ENCODE results near the gene MSL2. TPM values are rescaled to one million over a fixed set of nuclear protein-coding genes. Genes with fewer than 3 reads are reported as not detected.
"Not testable (repeated sequence)": the region's sequence is repeated elsewhere in the genome, so short reads cannot be mapped to it uniquely, and the experiment has no call there.

MSL2 gene
- polyA plus RNA-seq, 1 donor: 29.3 TPM

DNA sequence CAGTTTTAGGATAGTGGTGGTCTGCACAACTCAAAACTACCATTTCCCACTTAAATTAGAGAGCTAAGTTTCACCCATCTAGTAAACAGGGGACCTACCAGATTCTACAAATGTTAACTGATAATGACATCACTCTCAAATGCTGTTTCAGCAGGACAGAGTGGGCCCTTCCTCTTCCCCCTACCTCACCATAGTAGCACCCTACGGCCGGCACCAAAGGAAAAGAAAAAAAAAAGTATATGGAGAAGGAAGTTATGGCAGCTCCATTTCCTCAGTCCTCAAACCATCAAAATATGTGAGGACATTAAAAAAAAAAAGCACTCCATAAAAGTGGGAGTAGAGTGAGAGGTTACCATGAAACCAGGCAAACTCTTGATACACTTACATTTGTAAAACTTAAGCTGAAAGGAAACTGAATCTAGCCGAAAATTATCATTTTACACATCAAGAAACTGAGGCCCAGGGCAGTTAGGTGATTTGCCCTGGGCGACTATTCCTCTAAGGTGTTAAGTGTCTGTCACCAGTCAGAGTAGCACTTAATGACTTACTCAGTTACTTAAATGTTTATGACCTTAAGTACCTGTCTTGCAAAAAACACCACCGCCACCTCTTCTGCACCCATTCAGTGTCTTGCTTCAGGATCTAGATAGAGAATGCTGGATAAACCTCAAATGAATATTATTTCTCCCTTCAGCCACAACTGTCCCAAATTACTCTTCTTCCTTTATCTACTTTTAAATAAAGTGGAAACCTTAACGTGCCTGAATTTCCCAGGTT lies 2.7 kb downstream of the MSL2 start:
- H3K27me3 ChIP-seq (ENCODE audit: control insufficient read depth, insufficient read depth, low read length): no peaks in the 10 kb centered on the region
- peak overlapping the region; percentile 92 for H3K27ac ChIP-seq (ENCODE audit: low read length)
- 0% methylated on average over 1 of the region's 6 CpGs for WGBS (ENCODE audit: insufficient coverage, low lambda C conversion rate)
- DNase-seq: peak in 1 of 2 donors; percentile 35
- no peaks in the 10 kb centered on the region for H3K36me3 ChIP-seq (ENCODE audit: control insufficient read depth, insufficient read depth, low read length)
- peaks cover 8% of the 10 kb centered on the region for H3K4me1 ChIP-seq (ENCODE audit: control insufficient read depth, insufficient read depth, low read length)
- H3K4me3 ChIP-seq (ENCODE audit: low read length): peak overlapping the region; percentile 87
- no peaks in the 10 kb centered on the region for H3K9me3 ChIP-seq (ENCODE audit: control insufficient read depth, low read depth, low read length)

DNA sequence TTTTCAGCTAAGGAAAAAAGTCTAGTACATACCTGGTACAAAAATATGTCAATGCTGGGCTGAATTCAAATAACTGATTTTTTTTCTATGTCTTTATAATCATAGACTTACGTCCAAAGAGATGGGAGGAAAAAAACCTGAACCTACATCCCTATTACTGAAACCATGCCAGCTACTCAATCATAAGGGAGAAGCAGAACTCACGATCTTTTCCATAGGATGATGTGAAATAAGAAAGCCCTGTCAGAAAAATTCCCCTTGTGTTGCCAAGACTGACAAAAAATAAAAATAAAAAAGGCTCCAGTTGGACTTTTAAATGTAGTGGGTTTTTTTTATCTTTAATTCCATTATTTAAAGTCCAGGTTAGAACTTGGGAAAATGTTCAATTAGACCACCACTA lies 3.3 kb downstream of the MSL2 start:
- peak overlapping the region; percentile 92 for H3K27ac ChIP-seq (ENCODE audit: low read length)
- no CpG with 5 or more reads among the region's 2 CpGs for WGBS (ENCODE audit: insufficient coverage, low lambda C conversion rate)
- no peaks in the 10 kb centered on the region for H3K36me3 ChIP-seq (ENCODE audit: control insufficient read depth, insufficient read depth, low read length)
- peaks cover 6% of the 10 kb centered on the region for H3K4me1 ChIP-seq (ENCODE audit: control insufficient read depth, insufficient read depth, low read length)
- peak overlapping the region; percentile 87 for H3K4me3 ChIP-seq (ENCODE audit: low read length)
- H3K9me3 ChIP-seq (ENCODE audit: control insufficient read depth, low read depth, low read length): no peaks in the 10 kb centered on the region
- DNase-seq: no peak
- H3K27me3 ChIP-seq (ENCODE audit: control insufficient read depth, insufficient read depth, low read length): no peaks in the 10 kb centered on the region

DNA sequence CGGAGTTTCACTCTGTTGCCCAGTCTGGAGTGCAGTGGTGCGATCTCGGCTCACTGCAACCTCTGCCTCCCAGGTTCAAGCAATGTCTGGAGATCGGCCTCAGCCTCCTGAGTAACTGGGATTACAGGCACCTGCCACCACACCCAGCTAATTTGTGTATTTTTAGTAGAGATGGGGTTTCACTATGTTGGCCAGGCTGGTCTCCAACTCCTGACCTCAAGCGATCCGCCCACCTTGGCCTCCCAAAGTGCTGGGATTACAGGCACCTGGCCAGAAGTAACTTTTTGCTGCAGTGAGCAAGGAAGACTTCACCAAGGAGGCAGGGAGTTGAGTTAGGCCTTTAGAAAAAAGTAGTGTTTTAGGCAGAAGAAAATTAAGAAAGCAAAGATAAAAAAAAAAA lies 3.9 kb downstream of the MSL2 start:
- H3K27ac ChIP-seq (ENCODE audit: low read length): peak overlapping the region; percentile 18
- no CpG with 5 or more reads among the region's 6 CpGs for WGBS (ENCODE audit: insufficient coverage, low lambda C conversion rate)
- H3K4me1 ChIP-seq (ENCODE audit: control insufficient read depth, insufficient read depth, low read length); H3K9me3 ChIP-seq (ENCODE audit: control insufficient read depth, low read depth, low read length); H3K27me3 ChIP-seq (ENCODE audit: control insufficient read depth, insufficient read depth, low read length); DNase-seq; H3K36me3 ChIP-seq (ENCODE audit: control insufficient read depth, insufficient read depth, low read length): not testable (repeated sequence)
- H3K4me3 ChIP-seq (ENCODE audit: low read length): peak overlapping the region; percentile 87

DNA sequence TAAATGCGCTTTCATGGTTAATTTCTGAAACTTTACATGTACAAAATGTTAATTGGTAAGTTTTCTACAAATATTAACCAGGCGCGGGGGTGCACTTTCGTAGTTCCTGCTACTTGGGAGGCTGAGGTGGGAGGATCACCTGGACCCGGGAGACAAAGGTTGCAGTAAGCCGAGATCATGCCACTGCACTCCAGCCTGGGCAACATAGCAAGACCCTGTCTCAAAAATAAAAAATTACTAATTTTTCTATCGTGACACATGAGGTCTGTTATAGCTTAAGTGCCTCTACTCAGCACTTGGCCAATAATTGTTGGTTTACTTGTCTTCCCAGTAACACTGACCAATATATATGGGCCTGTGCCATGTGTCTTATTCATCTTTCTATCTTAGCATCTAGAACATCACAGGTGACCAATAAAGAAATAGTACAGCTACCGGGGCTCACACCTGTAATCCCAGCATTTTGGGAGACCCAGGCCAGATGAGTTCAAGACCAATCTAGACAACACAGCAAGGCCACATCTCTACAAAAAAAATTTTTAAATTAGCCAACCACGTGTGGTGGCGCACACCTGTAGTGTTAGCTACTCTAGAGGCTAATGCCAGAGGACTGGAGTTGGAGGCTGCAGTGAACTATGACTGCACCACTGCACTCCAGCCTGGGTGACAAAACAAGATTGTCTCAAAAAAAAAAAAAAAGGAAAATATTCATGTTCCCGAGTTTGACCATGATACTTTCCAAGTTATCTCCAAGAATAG lies 6.1 kb downstream of the MSL2 start:
- Histone ChIP-seq H3K27me3 (ENCODE audit: control insufficient read depth, insufficient read depth, low read length) (no peaks in the 10 kb centered on the region), H3K4me1 (ENCODE audit: control insufficient read depth, insufficient read depth, low read length) (peaks cover 3% of the 10 kb centered on the region), H3K4me3 (ENCODE audit: low read length) (no peak overlapping the region), H3K27ac (ENCODE audit: low read length) (no peak overlapping the region), H3K36me3 (ENCODE audit: control insufficient read depth, insufficient read depth, low read length) (no peaks in the 10 kb centered on the region), H3K9me3 (ENCODE audit: control insufficient read depth, low read depth, low read length) (no peaks in the 10 kb centered on the region)
- no peak for DNase-seq
- WGBS (ENCODE audit: insufficient coverage, low lambda C conversion rate): 90% methylated on average over 2 of the region's 11 CpGs

DNA sequence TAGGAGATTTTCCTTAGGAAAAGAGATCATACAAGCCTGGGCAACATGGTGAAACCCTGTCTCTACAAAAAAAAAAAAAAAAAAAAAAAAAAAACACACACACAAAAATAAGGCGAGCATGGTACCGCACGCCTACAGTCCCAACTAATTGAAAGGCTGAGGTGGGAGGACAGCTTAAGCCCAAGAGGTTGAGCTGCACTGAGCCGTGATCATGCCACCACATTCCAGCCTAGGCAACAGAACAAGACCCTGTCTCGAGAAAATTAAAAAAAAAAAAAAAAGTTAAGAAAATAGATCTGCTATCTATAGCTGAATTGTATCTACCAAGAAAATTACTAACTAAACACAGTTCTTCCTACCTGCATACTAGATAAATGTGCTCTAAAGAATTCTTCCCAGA lies 7.1 kb downstream of the MSL2 start:
- H3K4me1 ChIP-seq (ENCODE audit: control insufficient read depth, insufficient read depth, low read length): peaks cover 3% of the 10 kb centered on the region
- 86% methylated on average over 1 of the region's 5 CpGs for WGBS (ENCODE audit: insufficient coverage, low lambda C conversion rate)

DNA sequence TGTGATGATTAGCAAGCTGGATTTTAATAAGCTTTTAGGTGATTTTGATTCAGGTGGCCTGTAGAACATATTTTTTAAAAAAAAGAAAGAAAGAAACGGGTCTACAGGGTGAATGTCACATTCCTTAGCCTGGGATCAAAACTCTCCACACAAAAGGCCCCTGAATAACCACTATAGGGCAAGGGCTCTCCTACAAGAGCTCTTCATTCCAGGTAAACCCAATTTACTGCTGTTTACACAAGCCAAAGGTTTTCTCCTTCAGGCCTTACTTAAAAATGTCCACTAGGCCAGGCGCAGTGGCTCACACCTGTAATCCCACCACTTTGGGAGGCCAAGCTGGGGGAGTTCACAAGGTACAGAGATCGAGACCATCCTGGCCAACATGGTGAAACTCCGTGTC lies 8.3 kb downstream of the MSL2 start:
- H3K27me3 ChIP-seq (ENCODE audit: control insufficient read depth, insufficient read depth, low read length): no peaks in the 10 kb centered on the region
- H3K4me1 ChIP-seq (ENCODE audit: control insufficient read depth, insufficient read depth, low read length): peaks cover 3% of the 10 kb centered on the region
- no peaks in the 10 kb centered on the region for H3K36me3 ChIP-seq (ENCODE audit: control insufficient read depth, insufficient read depth, low read length)
- H3K4me3 ChIP-seq (ENCODE audit: low read length): no peak overlapping the region
- no peak for DNase-seq
- no peaks in the 10 kb centered on the region for H3K9me3 ChIP-seq (ENCODE audit: control insufficient read depth, low read depth, low read length)
- WGBS (ENCODE audit: insufficient coverage, low lambda C conversion rate): no CpG with 5 or more reads among the region's 4 CpGs
- H3K27ac ChIP-seq (ENCODE audit: low read length): no peak overlapping the region

More for the DNA sequence above, 7.1 kb downstream of the MSL2 start:
- no peaks in the 10 kb centered on the region for H3K27me3 ChIP-seq (ENCODE audit: control insufficient read depth, insufficient read depth, low read length)
- no peak overlapping the region for H3K4me3 ChIP-seq (ENCODE audit: low read length)
- no peaks in the 10 kb centered on the region for H3K36me3 ChIP-seq (ENCODE audit: control insufficient read depth, insufficient read depth, low read length)
- no peaks in the 10 kb centered on the region for H3K9me3 ChIP-seq (ENCODE audit: control insufficient read depth, low read depth, low read length)
- no peak for DNase-seq
- H3K27ac ChIP-seq (ENCODE audit: low read length): no peak overlapping the region

DNA sequence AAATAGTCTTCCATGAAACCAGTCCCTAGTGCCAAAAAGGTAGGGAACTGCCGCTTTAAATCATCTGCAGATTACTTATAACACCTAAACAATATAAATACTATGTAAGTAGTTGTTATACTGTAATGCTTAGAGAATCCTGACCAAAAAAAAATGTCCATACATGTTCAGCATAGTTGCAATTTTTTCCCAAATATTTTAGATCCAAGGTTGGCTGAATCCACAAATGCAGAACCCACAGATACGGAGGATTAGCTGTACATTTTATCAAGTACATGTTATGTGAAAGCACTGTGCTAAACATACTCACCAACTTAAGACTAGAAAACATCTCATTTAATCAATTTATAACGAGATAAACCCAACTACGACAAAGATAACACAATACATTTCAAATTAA lies 9.3 kb downstream of the MSL2 start:
- no peak overlapping the region for H3K4me3 ChIP-seq (ENCODE audit: low read length)
- DNase-seq: no peak
- H3K36me3 ChIP-seq (ENCODE audit: control insufficient read depth, insufficient read depth, low read length): no peaks in the 10 kb centered on the region
- H3K27me3 ChIP-seq (ENCODE audit: control insufficient read depth, insufficient read depth, low read length): no peaks in the 10 kb centered on the region
- WGBS (ENCODE audit: insufficient coverage, low lambda C conversion rate): no CpG with 5 or more reads among the region's 4 CpGs
- no peaks in the 10 kb centered on the region for H3K9me3 ChIP-seq (ENCODE audit: control insufficient read depth, low read depth, low read length)
- H3K4me1 ChIP-seq (ENCODE audit: control insufficient read depth, insufficient read depth, low read length): peaks cover 3% of the 10 kb centered on the region
- H3K27ac ChIP-seq (ENCODE audit: low read length): no peak overlapping the region

DNA sequence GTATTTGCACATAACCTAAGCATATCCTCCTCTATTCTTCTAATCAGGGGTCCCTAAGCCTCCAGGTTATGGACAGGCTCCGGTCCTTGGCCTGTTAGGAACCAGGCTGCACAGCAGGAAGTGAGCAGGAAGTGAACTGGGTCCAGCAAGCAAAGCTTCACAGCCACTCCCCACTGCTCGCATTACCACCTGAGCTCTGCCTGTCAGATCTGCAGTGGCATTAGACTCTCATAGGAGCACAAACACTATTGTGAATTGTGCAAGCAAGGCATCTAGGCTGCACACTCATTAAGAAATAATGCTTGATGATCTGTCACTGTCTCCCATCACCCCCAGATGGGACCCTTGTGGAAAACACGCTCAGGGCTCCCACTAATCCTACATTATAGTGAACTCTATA lies 9.8 kb downstream of the MSL2 start:
- Histone ChIP-seq H3K27ac (ENCODE audit: low read length) (no peak overlapping the region), H3K4me3 (ENCODE audit: low read length) (no peak overlapping the region), H3K4me1 (ENCODE audit: control insufficient read depth, insufficient read depth, low read length) (peaks cover 3% of the 10 kb centered on the region), H3K9me3 (ENCODE audit: control insufficient read depth, low read depth, low read length) (no peaks in the 10 kb centered on the region), H3K36me3 (ENCODE audit: control insufficient read depth, insufficient read depth, low read length) (no peaks in the 10 kb centered on the region), H3K27me3 (ENCODE audit: control insufficient read depth, insufficient read depth, low read length) (no peaks in the 10 kb centered on the region)
- peak in 1 of 2 donors; percentile 24 for DNase-seq
- WGBS (ENCODE audit: insufficient coverage, low lambda C conversion rate): 86% methylated on average over 1 of the region's 3 CpGs

DNA sequence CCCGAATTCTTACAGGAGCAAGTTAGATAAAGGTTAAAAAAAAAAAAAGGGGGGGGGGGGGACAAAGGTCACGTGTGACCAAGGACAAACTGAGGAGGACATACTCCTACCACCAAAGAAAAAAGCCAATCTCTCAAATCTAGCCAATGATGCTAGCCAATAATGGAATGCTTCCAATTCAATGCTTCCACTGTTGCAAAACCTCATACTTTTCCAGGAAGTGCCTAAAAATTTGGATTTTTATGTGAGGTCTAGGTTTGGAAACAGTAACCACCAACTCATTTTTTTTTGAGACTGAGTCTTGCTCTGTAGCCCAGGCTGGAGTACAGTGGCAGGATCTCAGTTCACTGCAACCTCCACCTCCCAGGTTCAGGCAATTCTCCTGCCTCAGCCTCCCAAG lies 11.4 kb downstream of the MSL2 start:
- DNase-seq: no peak
- Histone ChIP-seq H3K9me3 (ENCODE audit: control insufficient read depth, low read depth, low read length) (no peaks in the 10 kb centered on the region), H3K27me3 (ENCODE audit: control insufficient read depth, insufficient read depth, low read length) (no peaks in the 10 kb centered on the region), H3K36me3 (ENCODE audit: control insufficient read depth, insufficient read depth, low read length) (no peaks in the 10 kb centered on the region), H3K4me3 (ENCODE audit: low read length) (no peak overlapping the region), H3K27ac (ENCODE audit: low read length) (no peak overlapping the region), H3K4me1 (ENCODE audit: control insufficient read depth, insufficient read depth, low read length) (peaks cover 3% of the 10 kb centered on the region)
- WGBS (ENCODE audit: insufficient coverage, low lambda C conversion rate): no CpG with 5 or more reads among the region's 2 CpGs

DNA sequence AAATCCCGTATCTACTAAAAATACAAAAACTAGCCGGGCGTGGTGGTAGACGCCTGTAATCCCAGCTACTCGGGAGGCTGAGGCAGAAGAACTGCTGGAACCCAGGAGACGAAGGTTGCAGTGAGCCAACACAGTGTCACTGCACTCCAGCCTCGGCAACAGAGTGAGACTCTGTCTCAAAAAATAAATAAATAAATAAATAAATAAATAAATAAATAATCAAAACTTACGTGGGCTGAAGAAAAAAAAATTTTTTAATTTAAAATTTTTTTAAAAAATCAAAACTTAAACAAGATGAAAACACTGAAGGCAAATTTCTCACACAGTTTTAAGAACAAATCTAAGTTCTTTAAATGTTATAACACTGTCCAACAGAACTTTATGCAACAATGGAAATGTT lies 14.4 kb downstream of the MSL2 start:
- Histone ChIP-seq H3K27ac (ENCODE audit: low read length) (no peak overlapping the region), H3K4me1 (ENCODE audit: control insufficient read depth, insufficient read depth, low read length) (no peaks in the 10 kb centered on the region), H3K27me3 (ENCODE audit: control insufficient read depth, insufficient read depth, low read length) (no peaks in the 10 kb centered on the region), H3K36me3 (ENCODE audit: control insufficient read depth, insufficient read depth, low read length) (no peaks in the 10 kb centered on the region), H3K9me3 (ENCODE audit: control insufficient read depth, low read depth, low read length) (no peaks in the 10 kb centered on the region), H3K4me3 (ENCODE audit: low read length) (no peak overlapping the region)
- DNase-seq: no peak
- 100% methylated on average over 6 of the region's 8 CpGs for whole genome bisulfite sequencing (ENCODE audit: insufficient coverage, low lambda C conversion rate)

All from large intestine (tissue), 3 donors.